Activated CD4-positive, alpha-beta T cell treated with anti-CD3 and anti-CD28 coated beads, Interleukin-2, Interleukin-6, amounts not matched to agents 100 ng/mL and 50 ng/mL, durations not matched to agents 16 hours and 8 hours (primary cell): ENCODE data around the gene TMEM171.
A peak's percentile ranks its signal among the peaks of the same experiment; 100 is the strongest.

Experiments
- DNase-seq: peaks from one replicate; pipeline ENCODE4 v3.0.0-alpha.2; 2020

Gene TMEM171

GRCh38 chr5:73120222-73121118, at the start of gene TMEM171:
TSS of gene TMEM171 (plus strand) at chr5:73120575. CDS start at chr5:73123374, 2,799 bp downstream.
- DNase-seq: no peak

GRCh38 chr5:73081093-73081492, 39.3 kb upstream of the TMEM171 start:
- no peak for DNase-seq

- DNase-seq: no peak
Observed at GRCh38 chr5:73088026-73088425, 32.3 kb upstream of the TMEM171 start.

GRCh38 chr5:73093943-73094342, 26.4 kb upstream of the TMEM171 start:
- no peak for DNase-seq

GRCh38 chr5:73094415-73094814, 26.0 kb upstream of the TMEM171 start:
- DNase-seq: peak; percentile 8

- DNase-seq: no peak
Observed at GRCh38 chr5:73095564-73096238, 24.7 kb upstream of the TMEM171 start.

- no peak for DNase-seq
Observed at GRCh38 chr5:73096239-73096575, 24.2 kb upstream of the TMEM171 start.

GRCh38 chr5:73097740-73098139, 22.6 kb upstream of the TMEM171 start:
- no peak for DNase-seq

GRCh38 chr5:73100109-73100508, 20.3 kb upstream of the TMEM171 start:
- no peak for DNase-seq

- DNase-seq: no peak
Observed at GRCh38 chr5:73103870-73104299, 16.5 kb upstream of the TMEM171 start.

- DNase-seq: no peak
Observed at GRCh38 chr5:73104326-73104725, 16.0 kb upstream of the TMEM171 start.

GRCh38 chr5:73106335-73106734, 14.0 kb upstream of the TMEM171 start:
- no peak for DNase-seq

GRCh38 chr5:73110190-73110589, 10.2 kb upstream of the TMEM171 start:
- no peak for DNase-seq

- no peak for DNase-seq
Observed at GRCh38 chr5:73111536-73111935, 8.8 kb upstream of the TMEM171 start.

- DNase-seq: no peak
Observed at GRCh38 chr5:73112359-73112758, 8.0 kb upstream of the TMEM171 start.

- no peak for DNase-seq
Observed at GRCh38 chr5:73114044-73114688, 6.2 kb upstream of the TMEM171 start.

GRCh38 chr5:73115399-73116051, 4.8 kb upstream of the TMEM171 start:
- DNase-seq: no peak

GRCh38 chr5:73116506-73116905, 3.9 kb upstream of the TMEM171 start:
- no peak for DNase-seq

GRCh38 chr5:73117088-73117740, 3.2 kb upstream of the TMEM171 start:
- no peak for DNase-seq

GRCh38 chr5:73118391-73118973, 1.9 kb upstream of the TMEM171 start:
- no peak for DNase-seq

GRCh38 chr5:73119451-73120157, 771 bp upstream of the TMEM171 start:
- DNase-seq: peak; percentile 28

- no peak for DNase-seq
Observed at GRCh38 chr5:73121119-73121463, 716 bp downstream of the TMEM171 start.
